ENCODE data around the gene SPATA2L. TPM values are rescaled to one million over a fixed set of nuclear protein-coding genes. Genes with fewer than 3 reads are reported as not detected.

SPATA2L gene
- total and polyA plus RNA-seq, 2 of the 13 experiments (the other 11 are each of a cell fraction or from before 2014, with no cell fraction given) = 9.1 to 20.7 TPM

- TF ChIP-seq HMGXB3 (CRISPR knock-in tag; IDR thresholded peaks at IDR 0.05; ENCODE audit: borderline replicate concordance) (0 out of 2 replicates have a peak, but pooled peaks have one; percentile 40), E2F5 (CRISPR knock-in tag; conservative IDR thresholded peaks at IDR 0.05) (no peak), KIAA2018 (CRISPR knock-in tag; IDR thresholded peaks at IDR 0.05; ENCODE audit: borderline replicate concordance) (no peak), ZNF83 (CRISPR knock-in tag; IDR thresholded peaks at IDR 0.05; ENCODE audit: borderline replicate concordance) (no peak), KLF11 (CRISPR knock-in tag; IDR thresholded peaks at IDR 0.05) (peak; percentile 3; the same call in 1 of the 2 replicates), MZF1 (CRISPR knock-in tag; IDR thresholded peaks at IDR 0.05; ENCODE audit: borderline replicate concordance) (no peak), ZBTB42 (CRISPR knock-in tag; IDR thresholded peaks at IDR 0.05) (no peak), PHF20 (CRISPR knock-in tag; IDR thresholded peaks at IDR 0.05) (peak; percentile 92), ZNF124 (CRISPR knock-in tag; IDR thresholded peaks at IDR 0.05) (peak; percentile 79), ZSCAN12 (CRISPR knock-in tag; IDR thresholded peaks at IDR 0.05) (no peak; the same call in 1 of the 2 replicates), ZNF367 (CRISPR knock-in tag; IDR thresholded peaks at IDR 0.05; ENCODE audit: borderline replicate concordance) (no peak; the same call in 1 of the 2 replicates)
Measured at GRCh38 chr16:89657442-89658220, 43.9 kb downstream of the SPATA2L start, which contains the start of the genes CHMP1A and SPATA33 (continued).
